Mesendoderm (in vitro differentiated cells): ENCODE measurements around the gene OR4A5. TPM values are rescaled to one million over a fixed set of nuclear protein-coding genes. Genes with fewer than 3 reads are reported as not detected.
"Not testable (repeated sequence)": the region's sequence is repeated elsewhere in the genome, so short reads cannot be mapped to it uniquely, and the experiment has no call there.

Experiments used
- DNase-seq: peaks from one replicate; pipeline ENCODE4 v3.0.0; 2013
- H2AK5ac ChIP-seq: 2 replicates; pipeline ENCODE4 v1.6.1; 2013; ENCODE audit warnings: low read length, inconsistent platforms
- H2BK120ac ChIP-seq: 2 replicates; pipeline ENCODE4 v1.6.1; 2013; ENCODE audit warnings: low read depth, mild to moderate bottlenecking, low read length, moderate library complexity, mixed read lengths
- H2BK15ac ChIP-seq: replicated peaks from 2 replicates; pipeline ENCODE4 v1.6.1; 2013; ENCODE audit warnings: low read depth, mild to moderate bottlenecking, moderate library complexity
- H2BK5ac ChIP-seq: 2 replicates; pipeline ENCODE4 v1.6.1; 2013; ENCODE audit warnings: low read length, inconsistent platforms
- H3K18ac ChIP-seq: 2 replicates; pipeline ENCODE4 v1.6.1; 2013; ENCODE audit warnings: mild to moderate bottlenecking, low read length, mixed read lengths
- H3K23ac ChIP-seq: one replicate; pipeline ENCODE4 v1.6.1; 2013; ENCODE audit warnings: low read length
- H3K27ac ChIP-seq: 2 replicates; pipeline ENCODE4 v1.5.1; 2013; ENCODE audit warnings: low read depth, mild to moderate bottlenecking, inconsistent platforms, low read length, moderate library complexity
- H3K27me3 ChIP-seq: 2 replicates; pipeline ENCODE4 v1.6.1; 2013; ENCODE audit warnings: low read length, control low read depth, mild to moderate bottlenecking, inconsistent platforms; ENCODE audit not compliant: insufficient read depth, poor library complexity
- H3K36me3 ChIP-seq: 2 replicates; pipeline ENCODE4 v1.6.1; 2013; ENCODE audit warnings: low read length, inconsistent platforms; ENCODE audit not compliant: control insufficient read depth, insufficient read depth
- H3K4ac ChIP-seq: one replicate; pipeline ENCODE4 v1.6.1; 2013; ENCODE audit warnings: low read depth, mild to moderate bottlenecking, low read length, moderate library complexity
- H3K4me1 ChIP-seq: 2 replicates; pipeline ENCODE4 v1.6.1; 2013; ENCODE audit warnings: low read depth, low read length, inconsistent platforms; ENCODE audit not compliant: control insufficient read depth
- H3K4me2 ChIP-seq: 2 replicates; pipeline ENCODE4 v1.6.1; 2013; ENCODE audit warnings: low read length
- H3K4me3 ChIP-seq: 2 replicates; pipeline ENCODE4 v1.5.1; 2013; ENCODE audit warnings: mild to moderate bottlenecking, low read length
- H3K56ac ChIP-seq: one replicate; pipeline ENCODE4 v1.6.1; 2013; ENCODE audit warnings: low read length
- H3K79me1 ChIP-seq: 2 replicates; pipeline ENCODE4 v1.6.1; 2013; ENCODE audit warnings: low read length, inconsistent platforms
- H3K79me2 ChIP-seq: 2 replicates; pipeline ENCODE4 v1.6.1; 2013; ENCODE audit warnings: mild to moderate bottlenecking, low read length; ENCODE audit not compliant: control insufficient read depth, insufficient read depth
- H3K9ac ChIP-seq: 2 replicates; pipeline ENCODE4 v1.6.1; 2013; ENCODE audit warnings: low read length, inconsistent platforms
- H4K5ac ChIP-seq: one replicate; pipeline ENCODE4 v1.6.1; 2013; ENCODE audit warnings: low read length
- H4K8ac ChIP-seq: one replicate; pipeline ENCODE4 v1.6.1; 2013; ENCODE audit warnings: low read depth, mild to moderate bottlenecking, control low read depth, low read length, moderate library complexity
- WGBS: extraction: QIAGEN DNeasy Blood & Tissue Kit; methylation state at CpG from one replicate; pipeline ENCODE4 v1.1.7; 2013; ENCODE audit warnings: low lambda C conversion rate, missing lambda C conversion rate; ENCODE audit not compliant: insufficient coverage; ENCODE audit errors: extremely low coverage; 5-methylcytosine and 5-hydroxymethylcytosine counted together
- polyA plus RNA-seq, 2 experiments: library from polyadenylated mRNA; stranded (reverse); fragments of 200-250 nt; gene quantifications; one replicate each; pipeline ENCODE4 v1.2.3, GENCODE V29; 2013

The OR4A5 gene
- not detected for polyA plus RNA-seq (2013, experiment 1 of 2)
- polyA plus RNA-seq (2013, experiment 2 of 2): not detected

GRCh38 chr11:54706532-54706931 lies at the start of gene OR4A5:
OR4A5 (plus strand) TSS chr11:54706832; CDS start chr11:54706885, 53 bp downstream.
- not testable (repeated sequence) for H4K5ac ChIP-seq, H3K18ac ChIP-seq, H2BK15ac ChIP-seq, H4K8ac ChIP-seq, H3K4ac ChIP-seq, H3K79me2 ChIP-seq, H3K4me2 ChIP-seq, H3K56ac ChIP-seq, H3K79me1 ChIP-seq, H3K23ac ChIP-seq, H3K36me3 ChIP-seq, H2BK5ac ChIP-seq, H2BK120ac ChIP-seq, DNase-seq, H3K27ac ChIP-seq, H3K9ac ChIP-seq, H2AK5ac ChIP-seq, H3K4me3 ChIP-seq, H3K4me1 ChIP-seq, H3K27me3 ChIP-seq
- WGBS: no CpG with 5 or more reads among the region's 1 CpG

GRCh38 chr11:54720094-54720493 lies 13.5 kb downstream of the OR4A5 start:
- H3K9ac ChIP-seq, H2BK15ac ChIP-seq, H3K36me3 ChIP-seq, H3K4ac ChIP-seq, H3K27me3 ChIP-seq, H3K27ac ChIP-seq, H2BK120ac ChIP-seq, H3K56ac ChIP-seq, H3K18ac ChIP-seq, H3K4me2 ChIP-seq, H3K4me3 ChIP-seq, H3K23ac ChIP-seq, H4K8ac ChIP-seq, H3K4me1 ChIP-seq, H2BK5ac ChIP-seq, H4K5ac ChIP-seq, DNase-seq, H3K79me2 ChIP-seq, H3K79me1 ChIP-seq, H2AK5ac ChIP-seq: not testable (repeated sequence)
- no CpG with 5 or more reads among the region's 5 CpGs for WGBS
